HPDE6-E6E7 (cell line): ENCODE data around the gene SPRED3.

Experiments used
- DNase-seq: peaks from one replicate; pipeline ENCODE4 v3.0.0; 2011; ENCODE audit warnings: missing footprints; ENCODE audit errors: extremely low spot score

Gene SPRED3

DNA sequence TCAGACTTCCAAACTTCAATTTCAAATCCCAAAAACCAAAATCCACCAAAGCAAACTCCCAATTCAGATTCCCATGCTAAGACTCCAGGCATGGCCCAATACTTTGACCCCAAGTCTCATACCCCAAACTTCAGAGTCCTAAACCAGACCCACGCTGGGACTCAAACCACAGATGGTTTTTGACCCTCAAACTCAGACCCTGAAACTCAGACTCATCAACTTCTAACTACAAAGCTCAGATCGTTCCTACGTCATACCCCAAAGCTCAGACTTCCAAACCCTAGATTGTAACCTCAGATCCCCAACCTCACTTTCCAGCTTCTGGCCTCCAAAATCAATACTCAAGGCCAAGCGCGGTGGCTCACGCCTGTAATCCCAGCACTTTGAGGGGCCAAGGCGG is 56.9 kb downstream of the SPRED3 start:
- no peak for DNase-seq

DNA sequence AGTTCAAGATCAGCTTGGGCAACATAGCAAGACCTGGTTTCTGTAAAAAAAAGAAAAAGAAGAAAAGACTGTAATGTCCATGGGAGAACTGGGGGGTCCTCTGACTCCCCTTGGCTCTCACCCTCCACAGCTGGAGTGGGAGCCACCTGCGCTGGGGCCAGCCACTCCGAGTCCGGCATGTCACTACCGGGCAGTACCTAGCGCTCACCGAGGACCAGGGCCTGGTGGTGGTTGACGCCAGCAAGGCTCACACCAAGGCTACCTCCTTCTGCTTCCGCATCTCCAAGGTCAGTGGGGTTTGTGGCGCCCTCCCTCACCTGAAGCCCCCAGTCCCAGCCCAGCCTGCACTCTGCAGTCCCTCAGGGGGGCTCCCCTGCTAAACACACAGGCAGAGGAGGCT is 59.7 kb downstream of the SPRED3 start:
- DNase-seq: no peak
